HepG2 (cell line): ENCODE data around the gene ZNF8. TPM values are rescaled to one million over a fixed set of nuclear protein-coding genes. Genes with fewer than 3 reads are reported as not detected.

Experiments used
- CEBPB ChIP-seq: IDR thresholded peaks from 2 replicates; pipeline ENCODE4 v1.6.1; 2011; ENCODE audit warnings: low read depth, low read length, improper control_type of control experiment, borderline replicate concordance
- CHD4 ChIP-seq: fragments of 200-600 bp; sonication (generic); IDR thresholded peaks from 2 replicates; pipeline ENCODE4 v1.7.0; 2017; ENCODE audit warnings: mild to moderate bottlenecking, low read length, borderline replicate concordance
- GRHL1 ChIP-seq: sonication (generic); formaldehyde crosslinking; conservative IDR thresholded peaks from 2 replicates; pipeline ENCODE4 v1.8.0; 2022; ENCODE audit warnings: missing genetic modification reagents
- POLR2AphosphoS5 ChIP-seq: IDR thresholded peaks from 2 replicates; pipeline ENCODE4 v1.6.1; 2012; ENCODE audit warnings: low read depth, low read length
- REXO4 ChIP-seq: sonication (generic); formaldehyde crosslinking; IDR thresholded peaks from 2 replicates; pipeline ENCODE4 v1.8.0; 2022; ENCODE audit warnings: missing genetic modification reagents, mild to moderate bottlenecking, borderline replicate concordance
- RNF2 ChIP-seq: fragments of 450-650 bp; conservative IDR thresholded peaks from 2 replicates; pipeline ENCODE4 v1.6.1; 2016; ENCODE audit warnings: low read depth
- TGIF2 ChIP-seq: IDR thresholded peaks from 2 replicates; pipeline ENCODE4 v1.6.1; 2016; ENCODE audit warnings: control low read depth, missing compliant biosample characterization
- YEATS2 ChIP-seq: sonication (generic); formaldehyde crosslinking; IDR thresholded peaks from 2 replicates; pipeline ENCODE4 v1.4.0; 2020; ENCODE audit warnings: missing genetic modification reagents, borderline replicate concordance
- ZBED4 ChIP-seq: sonication (generic); formaldehyde crosslinking; IDR thresholded peaks from 2 replicates; pipeline ENCODE4 v1.4.0; 2020; ENCODE audit warnings: missing genetic modification reagents, borderline replicate concordance
- ZBTB21 ChIP-seq: sonication (generic); formaldehyde crosslinking; IDR thresholded peaks from 2 replicates; pipeline ENCODE4 v1.4.0; 2020; ENCODE audit warnings: missing genetic modification reagents
- ZMYM2 ChIP-seq: sonication (generic); formaldehyde crosslinking; IDR thresholded peaks from 2 replicates; pipeline ENCODE4 v1.8.0; 2022; ENCODE audit warnings: mild to moderate bottlenecking, missing genetic modification reagents
- ZNF160 ChIP-seq: sonication (generic); formaldehyde crosslinking; IDR thresholded peaks from 2 replicates; pipeline ENCODE4 v1.8.0; 2022; ENCODE audit warnings: mild to moderate bottlenecking, inconsistent platforms, missing genetic modification reagents
- ZNF713 ChIP-seq: sonication (generic); formaldehyde crosslinking; IDR thresholded peaks from 2 replicates; pipeline ENCODE4 v1.4.0; 2020; ENCODE audit warnings: mild to moderate bottlenecking, missing genetic modification reagents
- ZNF740 ChIP-seq: sonication (generic); formaldehyde crosslinking; IDR thresholded peaks from 2 replicates; pipeline ENCODE4 v1.4.0; 2020; ENCODE audit warnings: missing genetic modification reagents
- ZNF749 ChIP-seq: sonication (generic); formaldehyde crosslinking; IDR thresholded peaks from 2 replicates; pipeline ENCODE4 v1.8.0; 2022; ENCODE audit warnings: mild to moderate bottlenecking, missing genetic modification reagents, moderate library complexity, borderline replicate concordance
- ZNF772 ChIP-seq: sonication (generic); formaldehyde crosslinking; IDR thresholded peaks from 2 replicates; pipeline ENCODE4 v1.5.0; 2020; ENCODE audit warnings: mild to moderate bottlenecking, missing genetic modification reagents
- ZNF775 ChIP-seq: sonication (generic); formaldehyde crosslinking; IDR thresholded peaks from 2 replicates; pipeline ENCODE4 v1.4.0; 2020; ENCODE audit warnings: missing genetic modification reagents, mild to moderate bottlenecking, moderate library complexity, borderline replicate concordance
- polyA plus RNA-seq, 8 experiments: library from polyadenylated mRNA; depleted of rRNA in 3 of 8; stranded (reverse) in 7 of 8; unstranded in 1 of 8; fragments of >200 nt; fragmentation: Illumina TruSeq in 4 of 8; extraction: Trizol in 4 of 8; gene quantifications; 2 replicates each; pipeline versions ENCODE4 v1.2.1 to v1.2.3, GENCODE V29; 2011 to 2016; ENCODE audit warnings: low read depth in 4 of 8, missing spikeins in 1 of 8, mixed read lengths in 1 of 8; ENCODE audit not compliant: insufficient read depth in 1 of 8
- total RNA-seq, 5 experiments: library from RNA; depleted of rRNA; stranded (reverse); fragments of >200 nt; fragmentation: Illumina TruSeq; extraction: Trizol; gene quantifications; 2 replicates each; pipeline ENCODE4 v1.2.3, GENCODE V29; 2016; ENCODE audit warnings: low read depth in 1 of 5
- TF ChIP-seq, protein P1 (sequence below), 2 experiments: sonication (generic) in 1 of 2; formaldehyde crosslinking in 1 of 2; IDR thresholded peaks; 2 replicates each; pipeline versions ENCODE4 v1.5.1 to v1.6.1; 2011 to 2020; ENCODE audit warnings: borderline replicate concordance in 1 of 2, low read depth in 1 of 2, low read length in 1 of 2, mild to moderate bottlenecking in 1 of 2, missing genetic modification reagents in 1 of 2, moderate library complexity in 1 of 2
- TF ChIP-seq, protein P2 (sequence below): sonication (generic); formaldehyde crosslinking; IDR thresholded peaks from 2 replicates; pipeline ENCODE4 v1.5.0; 2020; ENCODE audit warnings: missing genetic modification reagents

Gene ZNF8
- total and polyA plus RNA-seq, 2 of the 13 experiments (the other 11 are each of a cell fraction or from before 2014, with no cell fraction given) = 3.1 to 3.3 TPM

DNA sequence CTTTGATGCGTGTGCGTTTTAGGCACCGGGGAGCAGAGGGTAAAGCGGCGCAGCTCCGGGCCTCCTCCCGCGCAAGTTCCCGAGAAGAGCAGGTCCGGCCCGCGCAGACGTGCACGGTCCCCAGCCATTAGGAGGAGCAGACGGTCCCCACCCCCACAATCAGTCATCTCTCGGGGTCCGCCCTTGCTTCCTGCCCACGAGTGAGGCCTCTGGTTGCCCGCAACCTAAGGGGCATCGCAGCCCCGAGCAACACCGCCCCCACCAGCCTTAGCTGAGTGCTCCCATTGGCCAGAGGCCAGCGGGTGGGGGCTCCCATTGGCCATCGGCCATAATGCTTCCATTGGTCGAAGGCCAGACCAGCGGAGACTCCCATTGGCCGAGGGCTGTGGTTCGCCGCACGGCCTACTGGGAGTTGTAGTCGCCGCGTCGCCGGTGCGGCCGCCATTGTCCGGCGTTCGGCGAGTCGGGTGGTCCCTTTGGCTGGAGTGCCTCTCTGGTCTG lies at the start of gene ZNF8 (continued):
- no peak; the same call in 1 of the 2 replicates for TF ChIP-seq ZBED4 (CRISPR knock-in tag)
- TF ChIP-seq ZNF772 = peak; percentile 43; the same call in 1 of the 2 replicates
- no peak for TF ChIP-seq ZNF749 (CRISPR knock-in tag)
- TF ChIP-seq ZNF713 (CRISPR knock-in tag) = peak; percentile 89; the same call in 1 of the 2 replicates
- no peak for TF ChIP-seq GRHL1 (CRISPR knock-in tag)
- TF ChIP-seq CHD4 = no peak
- no peak for TF ChIP-seq CEBPB
- TF ChIP-seq ZMYM2 (CRISPR knock-in tag) = 0 out of 2 replicates have a peak, but pooled peaks have one; percentile 24
- TF ChIP-seq ZBTB21 = no peak
- TF ChIP-seq, protein P1, sequence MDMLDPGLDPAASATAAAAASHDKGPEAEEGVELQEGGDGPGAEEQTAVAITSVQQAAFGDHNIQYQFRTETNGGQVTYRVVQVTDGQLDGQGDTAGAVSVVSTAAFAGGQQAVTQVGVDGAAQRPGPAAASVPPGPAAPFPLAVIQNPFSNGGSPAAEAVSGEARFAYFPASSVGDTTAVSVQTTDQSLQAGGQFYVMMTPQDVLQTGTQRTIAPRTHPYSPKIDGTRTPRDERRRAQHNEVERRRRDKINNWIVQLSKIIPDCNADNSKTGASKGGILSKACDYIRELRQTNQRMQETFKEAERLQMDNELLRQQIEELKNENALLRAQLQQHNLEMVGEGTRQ (IDR thresholded peaks at IDR 0.05; ENCODE audit: low read depth, low read length) = no peak
- TF ChIP-seq, protein P1 (CRISPR knock-in tag; IDR thresholded peaks at IDR 0.05; ENCODE audit: borderline replicate concordance) = no peak
- TF ChIP-seq ZNF775 = no peak; the same call in 1 of the 2 replicates
- peak; percentile 72 for TF ChIP-seq POLR2AphosphoS5
- TF ChIP-seq TGIF2 (CRISPR knock-in tag) = peak; percentile 58; the same call in 1 of the 2 replicates
- TF ChIP-seq RNF2 = 0 out of 2 replicates have a peak, but pooled peaks have one; percentile 7
- no peak for TF ChIP-seq ZNF160 (CRISPR knock-in tag)
- TF ChIP-seq YEATS2 (CRISPR knock-in tag) = peak; percentile 42; the same call in 1 of the 2 replicates
- TF ChIP-seq, protein P2, sequence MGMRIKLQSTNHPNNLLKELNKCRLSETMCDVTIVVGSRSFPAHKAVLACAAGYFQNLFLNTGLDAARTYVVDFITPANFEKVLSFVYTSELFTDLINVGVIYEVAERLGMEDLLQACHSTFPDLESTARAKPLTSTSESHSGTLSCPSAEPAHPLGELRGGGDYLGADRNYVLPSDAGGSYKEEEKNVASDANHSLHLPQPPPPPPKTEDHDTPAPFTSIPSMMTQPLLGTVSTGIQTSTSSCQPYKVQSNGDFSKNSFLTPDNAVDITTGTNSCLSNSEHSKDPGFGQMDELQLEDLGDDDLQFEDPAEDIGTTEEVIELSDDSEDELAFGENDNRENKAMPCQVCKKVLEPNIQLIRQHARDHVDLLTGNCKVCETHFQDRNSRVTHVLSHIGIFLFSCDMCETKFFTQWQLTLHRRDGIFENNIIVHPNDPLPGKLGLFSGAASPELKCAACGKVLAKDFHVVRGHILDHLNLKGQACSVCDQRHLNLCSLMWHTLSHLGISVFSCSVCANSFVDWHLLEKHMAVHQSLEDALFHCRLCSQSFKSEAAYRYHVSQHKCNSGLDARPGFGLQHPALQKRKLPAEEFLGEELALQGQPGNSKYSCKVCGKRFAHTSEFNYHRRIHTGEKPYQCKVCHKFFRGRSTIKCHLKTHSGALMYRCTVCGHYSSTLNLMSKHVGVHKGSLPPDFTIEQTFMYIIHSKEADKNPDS = no peak
- TF ChIP-seq REXO4 = no peak
- TF ChIP-seq ZNF740 = no peak
